ENCODE measurements around the gene BRMS1.

Gene BRMS1

DNA sequence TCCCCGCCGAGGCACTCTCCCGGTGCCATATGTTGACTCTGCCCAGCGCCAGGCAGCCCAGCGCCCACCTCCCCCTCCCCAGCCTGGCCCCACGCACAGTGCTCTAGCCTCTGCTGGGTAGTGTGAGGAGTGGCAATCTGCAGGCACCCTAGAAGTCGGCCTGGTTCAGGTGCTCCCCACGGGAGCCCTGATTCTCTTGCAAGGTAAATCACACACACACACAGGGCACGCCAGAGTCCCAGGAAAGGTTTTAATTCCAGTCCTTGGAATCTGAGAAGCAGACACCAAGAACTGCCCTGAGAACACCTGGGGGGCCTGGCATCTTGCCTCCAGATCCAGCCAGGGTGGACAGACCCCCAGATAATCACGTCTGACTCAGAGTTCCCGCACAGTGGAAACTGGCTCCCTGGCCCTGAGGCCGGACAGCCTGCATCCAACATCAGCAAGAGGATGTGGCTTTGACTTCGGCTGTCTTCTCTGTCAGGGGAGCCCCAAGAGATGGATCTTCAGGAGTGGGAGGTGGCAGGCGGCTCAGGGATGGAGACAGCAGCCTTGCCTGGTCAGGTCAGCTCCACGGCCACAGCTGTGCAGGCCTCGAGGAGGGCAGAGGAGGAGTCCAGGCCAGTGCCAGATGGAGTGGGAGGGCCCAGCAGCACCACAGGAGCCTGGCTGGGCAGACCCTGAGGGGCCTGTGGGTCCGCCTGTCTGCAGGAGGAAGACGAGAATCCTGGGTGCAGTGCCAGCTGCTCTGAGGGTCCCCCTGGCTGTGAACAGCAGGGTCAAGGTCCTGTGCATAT, 7.6 kb downstream of the BRMS1 start:
- Histone ChIP-seq H3K4me2 (peak overlapping the region; percentile 97), H3K9ac (peak overlapping the region; percentile 28; the same call in 1 of the 2 replicates), H3K27me3 (no peaks in the 10 kb centered on the region), H3K4me3 (no peak overlapping the region), H3K36me3 (peaks cover 52% of the 10 kb centered on the region), H3K9me3 (no peaks in the 10 kb centered on the region), H3K27ac (peak overlapping the region; percentile 77), H4K20me1 (no peaks in the 10 kb centered on the region), H3K4me1 (peaks cover 69% of the 10 kb centered on the region)
- no peak for TF ChIP-seq Cebpa-rat (IDR thresholded peaks at IDR 0.05)

DNA sequence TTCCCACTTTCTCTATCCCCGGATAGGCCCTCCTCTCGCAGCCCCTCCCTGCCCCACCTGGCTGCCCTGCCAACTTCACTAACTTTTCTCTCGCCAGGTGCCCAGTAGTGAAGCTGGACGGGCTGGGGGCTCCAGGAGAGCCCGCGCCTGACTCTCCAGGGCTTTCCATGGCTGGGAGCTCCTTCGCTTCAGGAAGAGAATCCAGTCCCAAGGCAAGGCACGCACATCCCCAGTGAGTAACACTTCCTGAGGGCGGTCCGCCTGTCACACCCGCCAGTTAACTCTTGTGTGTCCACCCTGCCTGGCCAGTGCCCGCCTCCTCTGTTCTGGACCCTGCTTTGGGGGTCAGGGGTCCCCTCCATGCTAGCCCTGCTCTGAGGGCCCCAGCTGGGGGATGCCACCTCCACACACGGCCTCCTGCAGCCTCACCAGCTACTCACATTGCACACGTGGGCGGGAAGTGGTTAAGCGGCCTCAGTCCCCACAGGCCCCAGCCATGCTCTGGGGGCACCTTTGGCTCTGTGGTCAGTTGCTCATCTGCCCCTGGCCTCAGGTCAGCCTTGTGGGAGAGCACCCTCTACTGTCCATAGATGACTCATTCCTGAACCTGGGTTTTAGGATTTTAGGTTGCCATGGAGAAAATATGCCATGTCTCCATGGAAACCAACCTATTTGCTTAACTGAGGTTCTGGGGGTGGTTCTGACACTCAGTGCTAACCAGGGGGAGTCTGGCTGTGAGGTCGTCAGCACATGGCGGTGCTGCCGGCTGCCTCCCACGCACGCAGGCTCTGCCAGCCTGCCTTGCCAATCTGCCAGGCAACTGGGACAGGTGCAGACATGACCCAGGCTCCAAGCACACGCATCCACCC, 8.4 kb downstream of the BRMS1 start, which contains the start of gene RIN1:
TSS of gene RIN1 (minus strand) at position 201 of the 869 bp plus-strand sequence. CDS start at position 169, 32 bp downstream.
- Histone ChIP-seq H3K27ac (peak within 1 kb of the TSS; percentile 77), H3K4me3 (peak within 1 kb of the TSS; percentile 62), H3K4me2 (peak within 1 kb of the TSS; percentile 97), H3K4me1 (peaks cover 72% of the 10 kb centered on the region), H3K9me3 (no peaks in the 10 kb centered on the region), H4K20me1 (no peaks in the 10 kb centered on the region), H3K36me3 (peaks cover 44% of the 10 kb centered on the region), H3K9ac (peak within 1 kb of the TSS; percentile 67), H3K27me3 (no peaks in the 10 kb centered on the region)
- no peak for TF ChIP-seq Cebpa-rat (IDR thresholded peaks at IDR 0.05)

DNA sequence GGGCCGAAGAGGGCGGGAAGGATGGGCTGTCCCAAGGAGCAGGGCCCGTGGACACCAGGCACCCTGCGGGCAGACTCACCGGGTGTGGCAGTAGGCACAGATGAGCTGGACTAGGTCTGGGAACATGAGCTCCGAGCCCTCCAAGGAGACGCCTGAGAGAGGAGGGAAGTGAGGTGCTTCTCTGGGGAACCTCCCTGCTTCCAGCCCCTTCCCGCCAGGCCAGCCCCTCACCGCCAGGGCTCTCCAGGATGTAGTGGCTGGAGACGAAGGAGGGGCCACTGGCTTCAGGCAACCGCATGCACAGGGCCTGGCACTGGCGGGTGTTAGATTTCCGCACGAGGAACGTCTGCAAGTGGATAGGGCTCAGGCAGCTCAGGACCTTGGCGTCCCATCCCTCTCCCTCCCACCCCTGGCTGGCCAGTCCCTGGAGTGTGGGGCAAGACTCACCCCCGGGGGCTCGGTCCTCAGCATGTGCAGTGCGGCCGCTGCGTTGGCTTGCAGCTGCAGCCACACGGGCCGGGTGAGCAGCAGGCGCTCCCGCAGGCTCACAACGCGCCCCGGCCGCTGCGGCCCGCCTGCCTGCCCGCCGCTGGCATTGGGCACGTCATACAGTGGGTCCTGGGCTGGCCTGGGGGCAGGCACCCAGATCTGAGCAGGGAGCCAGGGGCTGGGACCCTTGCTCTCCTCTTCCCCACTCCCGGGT, 9.2 kb downstream of the BRMS1 start:
- H3K27me3 ChIP-seq, result no peaks in the 10 kb centered on the region
- peak overlapping the region; percentile 77 for H3K27ac ChIP-seq
- peaks cover 36% of the 10 kb centered on the region for H3K36me3 ChIP-seq
- no peak; the same call in 1 of the 2 replicates for TF ChIP-seq Cebpa-rat (IDR thresholded peaks at IDR 0.05)
- peak overlapping the region; percentile 62 for H3K4me3 ChIP-seq
- H3K4me2 ChIP-seq, result peak overlapping the region; percentile 97
- no peaks in the 10 kb centered on the region for H3K9me3 ChIP-seq
- H3K9ac ChIP-seq, result peak overlapping the region; percentile 67
- no peaks in the 10 kb centered on the region for H4K20me1 ChIP-seq
- H3K4me1 ChIP-seq, result peaks cover 79% of the 10 kb centered on the region

DNA sequence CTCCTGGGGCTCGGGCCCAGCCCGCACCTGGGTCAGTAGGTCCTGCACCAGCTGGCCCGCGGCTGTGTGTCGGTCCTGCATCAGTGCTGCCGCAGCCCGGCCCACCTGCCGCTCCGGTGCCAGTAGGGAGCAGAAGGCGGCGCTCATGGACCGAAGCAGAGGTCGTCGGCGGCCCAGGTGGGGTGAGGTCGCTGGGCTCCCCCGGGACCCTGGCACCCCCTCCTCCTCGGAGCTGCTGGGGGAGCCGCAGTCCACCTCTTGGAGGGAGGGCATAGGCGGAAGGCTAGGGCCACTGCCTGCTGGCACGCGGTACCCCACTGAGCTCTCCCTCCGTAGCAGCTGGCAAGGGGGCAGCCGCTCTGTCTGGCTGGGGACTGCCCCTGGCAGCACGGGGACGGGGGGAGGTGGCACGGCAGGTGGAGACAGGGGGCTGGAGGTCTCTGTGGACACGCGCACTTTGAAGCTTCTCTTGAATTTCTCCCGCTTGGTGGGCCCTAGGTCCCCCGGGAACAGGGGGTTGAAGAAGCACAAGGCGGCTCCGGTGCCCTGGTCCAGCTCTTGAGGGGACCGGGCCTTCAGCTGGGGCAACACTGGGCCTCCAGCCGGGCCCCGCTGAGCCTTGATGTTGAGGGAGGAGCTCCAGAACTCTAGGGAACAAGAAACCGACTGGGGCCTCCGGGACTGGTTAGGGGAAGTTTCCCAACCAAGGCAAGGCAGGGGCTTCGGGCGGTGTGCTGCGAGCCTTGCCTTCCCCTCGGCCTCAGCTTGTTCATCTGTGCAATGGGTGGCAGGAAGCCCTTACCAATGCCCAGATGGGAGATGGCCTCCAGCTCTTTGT, 10.1 kb downstream of the BRMS1 start:
- peak; percentile 85 for TF ChIP-seq Cebpa-rat (IDR thresholded peaks at IDR 0.05)
- peak overlapping the region; percentile 67; the same call in 1 of the 2 replicates for H3K9ac ChIP-seq
- peak overlapping the region; percentile 77 for H3K27ac ChIP-seq
- H3K36me3 ChIP-seq, result peaks cover 27% of the 10 kb centered on the region
- H3K9me3 ChIP-seq, result no peaks in the 10 kb centered on the region
- H3K4me2 ChIP-seq, result peak overlapping the region; percentile 97
- H3K4me3 ChIP-seq, result peak overlapping the region; percentile 62
- no peaks in the 10 kb centered on the region for H4K20me1 ChIP-seq
- H3K27me3 ChIP-seq, result no peaks in the 10 kb centered on the region
- peaks cover 88% of the 10 kb centered on the region for H3K4me1 ChIP-seq

DNA sequence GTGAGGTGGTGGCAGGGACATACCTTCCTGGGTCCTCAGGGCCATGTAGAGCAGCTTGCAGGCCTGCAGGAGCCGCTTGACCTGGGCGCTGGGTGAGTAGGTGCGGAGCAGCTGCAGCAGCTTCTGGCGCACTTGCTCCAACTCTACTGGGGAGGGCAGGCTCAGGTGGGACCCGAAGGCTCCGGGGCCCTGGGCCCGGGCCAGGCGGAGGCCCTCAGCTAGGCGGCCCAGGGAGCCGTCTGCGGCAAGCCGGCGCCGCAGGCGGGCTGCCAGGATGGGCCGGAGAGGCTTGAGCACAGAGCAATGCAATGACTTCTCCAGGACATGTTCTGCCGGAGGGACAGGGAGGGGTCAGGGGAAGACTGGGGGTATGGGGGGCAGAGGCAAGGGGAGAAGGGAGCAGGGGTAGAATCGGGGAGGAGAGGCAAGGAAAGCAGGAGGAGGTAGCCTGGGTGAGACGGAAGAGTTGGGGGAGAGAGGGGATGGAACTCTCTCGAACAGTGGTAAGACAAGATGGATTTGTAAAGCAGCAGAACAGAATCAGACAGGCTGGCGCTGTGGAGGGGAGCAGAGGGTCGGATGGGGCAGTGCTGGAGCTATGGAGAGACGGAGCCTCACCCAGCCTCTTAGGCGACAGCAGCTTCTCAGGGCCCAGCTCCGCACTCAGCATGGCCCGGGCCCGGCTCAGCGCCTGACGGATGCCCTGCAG, 10.9 kb downstream of the BRMS1 start:
- Histone ChIP-seq H3K9me3 (no peaks in the 10 kb centered on the region), H3K27me3 (no peaks in the 10 kb centered on the region), H4K20me1 (no peaks in the 10 kb centered on the region), H3K27ac (peak overlapping the region; percentile 77), H3K4me2 (peak overlapping the region; percentile 97), H3K4me1 (peaks cover 92% of the 10 kb centered on the region), H3K4me3 (peak overlapping the region; percentile 62), H3K36me3 (peaks cover 19% of the 10 kb centered on the region), H3K9ac (peak overlapping the region; percentile 60; the same call in 1 of the 2 replicates)
- no peak for TF ChIP-seq Cebpa-rat (IDR thresholded peaks at IDR 0.05)

DNA sequence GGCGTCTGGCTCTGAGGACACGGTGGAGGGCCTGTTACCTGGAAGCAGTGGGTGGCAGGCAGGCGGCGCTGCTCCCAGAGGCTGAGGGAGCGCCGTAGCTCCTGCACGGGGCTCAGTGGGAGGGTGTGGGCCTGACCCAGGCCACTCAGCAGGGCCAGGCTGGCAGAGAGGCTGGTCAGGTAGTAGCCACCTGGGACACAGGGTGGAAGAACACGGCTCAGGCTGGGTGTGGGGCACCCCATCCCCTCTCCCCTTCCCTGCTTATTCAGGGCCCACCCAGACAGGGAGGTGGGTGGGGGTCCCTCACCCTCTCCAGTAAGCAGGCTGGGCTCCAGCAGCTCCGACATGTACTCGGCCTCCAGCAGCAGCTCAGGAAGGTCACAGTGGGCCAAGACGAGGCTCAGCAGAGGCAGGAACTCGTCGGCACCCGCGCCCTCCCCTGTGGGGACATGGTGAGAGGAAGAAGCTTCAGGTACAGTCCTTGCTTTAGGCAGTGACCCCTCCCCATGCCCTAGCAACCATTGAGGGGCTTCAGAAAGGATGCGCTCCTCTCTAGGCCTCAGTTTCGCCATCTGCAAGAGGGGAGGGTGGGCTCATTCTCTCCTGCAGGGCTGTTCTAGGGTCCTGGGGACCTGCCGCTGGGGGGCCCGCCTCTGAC, 11.6 kb downstream of the BRMS1 start:
- peak overlapping the region; percentile 53; the same call in 1 of the 2 replicates for H3K27ac ChIP-seq
- peaks cover 12% of the 10 kb centered on the region for H3K36me3 ChIP-seq
- no peaks in the 10 kb centered on the region for H3K9me3 ChIP-seq
- 0 out of 2 replicates have a peak overlapping the region, but pooled peaks have one; percentile 3 for H3K9ac ChIP-seq
- no peaks in the 10 kb centered on the region for H3K27me3 ChIP-seq
- no peaks in the 10 kb centered on the region for H4K20me1 ChIP-seq
- H3K4me3 ChIP-seq, result no peak overlapping the region
- TF ChIP-seq Cebpa-rat (IDR thresholded peaks at IDR 0.05), result no peak
- peak overlapping the region; percentile 97 for H3K4me2 ChIP-seq
- peaks cover 92% of the 10 kb centered on the region for H3K4me1 ChIP-seq

DNA sequence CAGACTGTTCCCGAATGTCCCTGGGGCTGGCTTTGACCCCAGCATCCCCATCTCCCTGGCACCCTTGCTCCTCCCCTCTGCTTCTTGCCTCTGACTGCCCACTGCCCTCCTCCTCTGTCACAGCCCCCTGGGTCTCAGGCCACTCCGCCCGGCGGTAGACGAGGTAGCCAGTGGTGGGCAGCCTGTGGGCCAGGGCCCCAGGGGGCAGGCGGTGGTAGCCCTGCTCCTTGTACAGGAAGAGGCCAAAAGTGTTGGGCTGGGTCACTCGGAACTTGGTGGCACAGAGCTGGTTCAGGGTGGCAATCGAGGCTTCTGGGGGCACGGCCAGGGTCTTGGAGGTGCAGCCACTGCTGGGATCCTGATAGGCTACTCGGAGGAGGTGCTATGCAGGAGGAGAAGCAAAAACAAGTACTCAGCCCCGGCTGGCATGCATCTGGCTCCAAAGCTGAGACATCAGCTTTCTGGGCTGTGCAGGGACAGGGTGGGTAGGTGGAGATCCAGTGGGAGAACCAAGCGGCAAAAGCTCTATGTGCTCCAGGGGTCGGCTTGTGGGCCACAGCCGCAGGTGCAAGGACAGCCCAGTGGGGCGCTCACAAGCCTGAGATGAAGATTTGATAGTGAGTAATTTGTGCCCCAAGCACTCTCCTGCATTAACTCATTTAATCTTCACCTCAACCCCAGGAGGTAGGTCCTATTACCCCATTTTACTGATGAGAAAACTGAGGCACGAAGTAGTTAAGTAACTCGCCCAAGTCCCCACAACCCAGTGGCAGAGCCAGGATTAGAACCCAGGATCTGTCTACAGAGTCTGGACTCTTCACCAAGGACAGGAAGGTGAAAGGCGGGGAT, 12.3 kb downstream of the BRMS1 start:
- no peaks in the 10 kb centered on the region for H4K20me1 ChIP-seq
- H3K27me3 ChIP-seq, result no peaks in the 10 kb centered on the region
- no peaks in the 10 kb centered on the region for H3K9me3 ChIP-seq

More for the DNA sequence above, 12.3 kb downstream of the BRMS1 start:
- Histone ChIP-seq H3K27ac (peak overlapping the region; percentile 53; the same call in 1 of the 2 replicates), H3K36me3 (peaks cover 5% of the 10 kb centered on the region), H3K4me2 (no peak overlapping the region), H3K4me3 (no peak overlapping the region), H3K9ac (peak overlapping the region; percentile 29; the same call in 1 of the 2 replicates), H3K4me1 (peaks cover 92% of the 10 kb centered on the region)
- TF ChIP-seq Cebpa-rat (IDR thresholded peaks at IDR 0.05), result no peak

Data from BLaER1 (cell line).